HepG2 (cell line): ENCODE results near the gene ARPC3. TPM values are rescaled to one million over a fixed set of nuclear protein-coding genes. Genes with fewer than 3 reads are reported as not detected.

Source experiments
- KDM1A ChIP-seq: IDR thresholded peaks from 2 replicates; pipeline ENCODE4 v1.6.1; 2016; ENCODE audit warnings: missing compliant biosample characterization
- KLF12 ChIP-seq: sonication (generic); formaldehyde crosslinking; IDR thresholded peaks from 2 replicates; pipeline ENCODE4 v1.4.0; 2020; ENCODE audit warnings: missing genetic modification reagents, borderline replicate concordance
- KMT2B ChIP-seq: IDR thresholded peaks from 2 replicates; pipeline ENCODE4 v1.6.1; 2016; ENCODE audit warnings: missing genetic modification reagents, missing compliant biosample characterization
- MIXL1 ChIP-seq: IDR thresholded peaks from 2 replicates; pipeline ENCODE4 v1.6.1; 2016
- MLLT10 ChIP-seq: sonication (generic); formaldehyde crosslinking; IDR thresholded peaks from 2 replicates; pipeline ENCODE4 v1.4.0; 2020; ENCODE audit warnings: missing genetic modification reagents
- PRMT3 ChIP-seq: sonication (generic); formaldehyde crosslinking; IDR thresholded peaks from 2 replicates; pipeline ENCODE4 v1.8.1; 2022; ENCODE audit warnings: low read depth, mild to moderate bottlenecking, moderate library complexity, missing genetic modification reagents, borderline replicate concordance
- RXRB ChIP-seq: IDR thresholded peaks from 2 replicates; pipeline ENCODE4 v1.6.1; 2016; ENCODE audit warnings: borderline replicate concordance, missing genetic modification reagents, missing compliant biosample characterization
- SNAI1 ChIP-seq: sonication (generic); formaldehyde crosslinking; IDR thresholded peaks from 2 replicates; pipeline ENCODE4 v1.5.0; 2020; ENCODE audit warnings: mild to moderate bottlenecking, missing genetic modification reagents, borderline replicate concordance
- SOX6 ChIP-seq, 2 experiments: fragments of 450-650 bp in 1 of 2; sonication (generic) in 1 of 2; formaldehyde crosslinking in 1 of 2; IDR thresholded peaks; 2 replicates each; pipeline versions ENCODE4 v1.4.0 to v1.6.1; 2017 to 2020; ENCODE audit warnings: antibody characterized with exemption in 1 of 2, mild to moderate bottlenecking in 1 of 2, missing genetic modification reagents in 1 of 2
- ZFAT ChIP-seq: sonication (generic); formaldehyde crosslinking; conservative IDR thresholded peaks from 2 replicates; pipeline ENCODE4 v1.8.1; 2023; ENCODE audit warnings: missing genetic modification reagents, inconsistent platforms
- ZNF234 ChIP-seq: sonication (generic); formaldehyde crosslinking; conservative IDR thresholded peaks from 2 replicates; pipeline ENCODE4 v1.5.1; 2020; ENCODE audit warnings: mild to moderate bottlenecking, missing genetic modification reagents
- ZNF432 ChIP-seq: sonication (generic); formaldehyde crosslinking; IDR thresholded peaks from 2 replicates; pipeline ENCODE4 v1.5.0; 2020; ENCODE audit warnings: missing genetic modification reagents, mild to moderate bottlenecking, borderline replicate concordance
- ZNF746 ChIP-seq: sonication (generic); formaldehyde crosslinking; IDR thresholded peaks from 2 replicates; pipeline ENCODE4 v1.8.0; 2022; ENCODE audit warnings: mild to moderate bottlenecking, missing genetic modification reagents
- ZNF850 ChIP-seq: sonication (generic); formaldehyde crosslinking; conservative IDR thresholded peaks from 2 replicates; pipeline ENCODE4 v1.9.0; 2021; ENCODE audit warnings: mild to moderate bottlenecking, missing genetic modification reagents
- ZSCAN31 ChIP-seq: sonication (generic); formaldehyde crosslinking; IDR thresholded peaks from 2 replicates; pipeline ENCODE4 v1.5.0; 2020; ENCODE audit warnings: low read depth, mild to moderate bottlenecking, missing genetic modification reagents
- polyA plus RNA-seq, 8 experiments: library from polyadenylated mRNA; depleted of rRNA in 3 of 8; stranded (reverse) in 7 of 8; unstranded in 1 of 8; fragments of >200 nt; fragmentation: Illumina TruSeq in 4 of 8; extraction: Trizol in 4 of 8; gene quantifications; 2 replicates each; pipeline versions ENCODE4 v1.2.1 to v1.2.3, GENCODE V29; 2011 to 2016; ENCODE audit warnings: low read depth in 4 of 8, missing spikeins in 1 of 8, mixed read lengths in 1 of 8; ENCODE audit not compliant: insufficient read depth in 1 of 8
- total RNA-seq, 5 experiments: library from RNA; depleted of rRNA; stranded (reverse); fragments of >200 nt; fragmentation: Illumina TruSeq; extraction: Trizol; gene quantifications; 2 replicates each; pipeline ENCODE4 v1.2.3, GENCODE V29; 2016; ENCODE audit warnings: low read depth in 1 of 5
- TF ChIP-seq, protein P1 (sequence below): sonication (generic); formaldehyde crosslinking; IDR thresholded peaks from 2 replicates; pipeline ENCODE4 v1.4.0; 2020; ENCODE audit warnings: mild to moderate bottlenecking, missing genetic modification reagents
- TF ChIP-seq, protein P2 (sequence below): sonication (generic); formaldehyde crosslinking; IDR thresholded peaks from 2 replicates; pipeline ENCODE4 v1.4.0; 2020; ENCODE audit warnings: low read depth, mild to moderate bottlenecking, missing genetic modification reagents
- TF ChIP-seq, protein P3 (sequence below): sonication (generic); formaldehyde crosslinking; IDR thresholded peaks from 2 replicates; pipeline ENCODE4 v1.5.0; 2020; ENCODE audit warnings: missing genetic modification reagents
- TF ChIP-seq, protein P4 (sequence below): IDR thresholded peaks from 2 replicates; pipeline ENCODE4 v1.4.0; 2020; ENCODE audit warnings: mild to moderate bottlenecking, missing genetic modification reagents

ARPC3 gene
- total and polyA plus RNA-seq, 2 of the 13 experiments (the other 11 are each of a cell fraction or from before 2014, with no cell fraction given) = 32.7 to 234 TPM

- TF ChIP-seq RXRB (CRISPR knock-in tag) (peak; percentile 35; the same call in 1 of the 2 replicates), PRMT3 (CRISPR knock-in tag) (no peak), ZNF746 (CRISPR knock-in tag) (no peak), ZNF234 (no peak), SNAI1 (0 out of 2 replicates have a peak, but pooled peaks have one; percentile 69), MIXL1 (CRISPR knock-in tag) (peak; percentile 49; the same call in 1 of the 2 replicates), ZNF432 (CRISPR knock-in tag) (no peak), ZSCAN31 (peak; percentile 89), MLLT10 (CRISPR knock-in tag) (no peak), SOX6 (IDR thresholded peaks at IDR 0.05) (no peak), SOX6 (CRISPR knock-in tag; IDR thresholded peaks at IDR 0.05) (peak; percentile 51), KLF12 (CRISPR knock-in tag) (no peak), KMT2B (CRISPR knock-in tag) (peak; percentile 81), ZFAT (CRISPR knock-in tag) (no peak), ZNF850 (no peak), KDM1A (CRISPR knock-in tag) (no peak)
- TF ChIP-seq, protein P1, sequence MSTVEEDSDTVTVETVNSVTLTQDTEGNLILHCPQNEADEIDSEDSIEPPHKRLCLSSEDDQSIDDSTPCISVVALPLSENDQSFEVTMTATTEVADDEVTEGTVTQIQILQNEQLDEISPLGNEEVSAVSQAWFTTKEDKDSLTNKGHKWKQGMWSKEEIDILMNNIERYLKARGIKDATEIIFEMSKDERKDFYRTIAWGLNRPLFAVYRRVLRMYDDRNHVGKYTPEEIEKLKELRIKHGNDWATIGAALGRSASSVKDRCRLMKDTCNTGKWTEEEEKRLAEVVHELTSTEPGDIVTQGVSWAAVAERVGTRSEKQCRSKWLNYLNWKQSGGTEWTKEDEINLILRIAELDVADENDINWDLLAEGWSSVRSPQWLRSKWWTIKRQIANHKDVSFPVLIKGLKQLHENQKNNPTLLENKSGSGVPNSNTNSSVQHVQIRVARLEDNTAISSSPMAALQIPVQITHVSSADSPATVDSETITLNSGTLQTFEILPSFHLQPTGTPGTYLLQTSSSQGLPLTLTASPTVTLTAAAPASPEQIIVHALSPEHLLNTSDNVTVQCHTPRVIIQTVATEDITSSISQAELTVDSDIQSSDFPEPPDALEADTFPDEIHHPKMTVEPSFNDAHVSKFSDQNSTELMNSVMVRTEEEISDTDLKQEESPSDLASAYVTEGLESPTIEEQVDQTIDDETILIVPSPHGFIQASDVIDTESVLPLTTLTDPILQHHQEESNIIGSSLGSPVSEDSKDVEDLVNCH (CRISPR knock-in tag) = no peak
- TF ChIP-seq, protein P2, sequence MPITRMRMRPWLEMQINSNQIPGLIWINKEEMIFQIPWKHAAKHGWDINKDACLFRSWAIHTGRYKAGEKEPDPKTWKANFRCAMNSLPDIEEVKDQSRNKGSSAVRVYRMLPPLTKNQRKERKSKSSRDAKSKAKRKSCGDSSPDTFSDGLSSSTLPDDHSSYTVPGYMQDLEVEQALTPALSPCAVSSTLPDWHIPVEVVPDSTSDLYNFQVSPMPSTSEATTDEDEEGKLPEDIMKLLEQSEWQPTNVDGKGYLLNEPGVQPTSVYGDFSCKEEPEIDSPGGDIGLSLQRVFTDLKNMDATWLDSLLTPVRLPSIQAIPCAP = no peak
- TF ChIP-seq, protein P3, sequence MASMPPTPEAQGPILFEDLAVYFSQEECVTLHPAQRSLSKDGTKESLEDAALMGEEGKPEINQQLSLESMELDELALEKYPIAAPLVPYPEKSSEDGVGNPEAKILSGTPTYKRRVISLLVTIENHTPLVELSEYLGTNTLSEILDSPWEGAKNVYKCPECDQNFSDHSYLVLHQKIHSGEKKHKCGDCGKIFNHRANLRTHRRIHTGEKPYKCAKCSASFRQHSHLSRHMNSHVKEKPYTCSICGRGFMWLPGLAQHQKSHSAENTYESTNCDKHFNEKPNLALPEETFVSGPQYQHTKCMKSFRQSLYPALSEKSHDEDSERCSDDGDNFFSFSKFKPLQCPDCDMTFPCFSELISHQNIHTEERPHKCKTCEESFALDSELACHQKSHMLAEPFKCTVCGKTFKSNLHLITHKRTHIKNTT (CRISPR knock-in tag) = no peak
- TF ChIP-seq, protein P4, sequence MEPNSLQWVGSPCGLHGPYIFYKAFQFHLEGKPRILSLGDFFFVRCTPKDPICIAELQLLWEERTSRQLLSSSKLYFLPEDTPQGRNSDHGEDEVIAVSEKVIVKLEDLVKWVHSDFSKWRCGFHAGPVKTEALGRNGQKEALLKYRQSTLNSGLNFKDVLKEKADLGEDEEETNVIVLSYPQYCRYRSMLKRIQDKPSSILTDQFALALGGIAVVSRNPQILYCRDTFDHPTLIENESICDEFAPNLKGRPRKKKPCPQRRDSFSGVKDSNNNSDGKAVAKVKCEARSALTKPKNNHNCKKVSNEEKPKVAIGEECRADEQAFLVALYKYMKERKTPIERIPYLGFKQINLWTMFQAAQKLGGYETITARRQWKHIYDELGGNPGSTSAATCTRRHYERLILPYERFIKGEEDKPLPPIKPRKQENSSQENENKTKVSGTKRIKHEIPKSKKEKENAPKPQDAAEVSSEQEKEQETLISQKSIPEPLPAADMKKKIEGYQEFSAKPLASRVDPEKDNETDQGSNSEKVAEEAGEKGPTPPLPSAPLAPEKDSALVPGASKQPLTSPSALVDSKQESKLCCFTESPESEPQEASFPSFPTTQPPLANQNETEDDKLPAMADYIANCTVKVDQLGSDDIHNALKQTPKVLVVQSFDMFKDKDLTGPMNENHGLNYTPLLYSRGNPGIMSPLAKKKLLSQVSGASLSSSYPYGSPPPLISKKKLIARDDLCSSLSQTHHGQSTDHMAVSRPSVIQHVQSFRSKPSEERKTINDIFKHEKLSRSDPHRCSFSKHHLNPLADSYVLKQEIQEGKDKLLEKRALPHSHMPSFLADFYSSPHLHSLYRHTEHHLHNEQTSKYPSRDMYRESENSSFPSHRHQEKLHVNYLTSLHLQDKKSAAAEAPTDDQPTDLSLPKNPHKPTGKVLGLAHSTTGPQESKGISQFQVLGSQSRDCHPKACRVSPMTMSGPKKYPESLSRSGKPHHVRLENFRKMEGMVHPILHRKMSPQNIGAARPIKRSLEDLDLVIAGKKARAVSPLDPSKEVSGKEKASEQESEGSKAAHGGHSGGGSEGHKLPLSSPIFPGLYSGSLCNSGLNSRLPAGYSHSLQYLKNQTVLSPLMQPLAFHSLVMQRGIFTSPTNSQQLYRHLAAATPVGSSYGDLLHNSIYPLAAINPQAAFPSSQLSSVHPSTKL (CRISPR knock-in tag) = peak; percentile 60; the same call in 1 of the 2 replicates
Observed at GRCh38 chr12:110449799-110450497, at the start of gene ARPC3 (continued).
